Stimulated activated CD4-positive, alpha-beta T cell treated with anti-CD3 and anti-CD28 coated beads, Interleukin-15, amount 100 ng/mL, for 24 hours (primary cell): ENCODE data around the gene CLTC.

Experiments used
- DNase-seq: peaks from one replicate; pipeline ENCODE4 v3.0.0-alpha.2; 2020

The CLTC gene

DNA sequence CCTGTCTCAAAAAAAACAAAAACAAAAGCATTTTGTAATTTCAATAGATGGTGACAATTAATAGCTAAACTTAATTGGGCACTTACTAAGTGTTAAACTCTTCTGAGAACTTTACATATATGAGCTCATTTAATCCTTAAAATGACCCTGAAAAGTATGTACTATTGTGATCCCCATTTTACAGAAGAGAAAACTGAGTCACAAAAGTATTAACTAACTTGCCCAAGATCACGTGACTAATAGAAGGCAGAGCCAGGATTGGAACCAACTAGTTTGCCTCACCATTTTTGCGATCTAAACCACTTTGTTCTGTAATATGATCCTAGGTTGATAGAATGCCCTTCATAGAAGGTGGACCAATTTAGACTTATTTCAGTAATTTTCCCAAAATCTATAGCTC is 114.0 kb downstream of the CLTC start:
- no peak for DNase-seq

GRCh38 chr17:59734226-59734625 is 114.5 kb downstream of the CLTC start:
- no peak for DNase-seq

GRCh38 chr17:59737324-59737723 is 117.6 kb downstream of the CLTC start:
- no peak for DNase-seq

GRCh38 chr17:59743842-59744241 is 124.1 kb downstream of the CLTC start:
- no peak for DNase-seq

GRCh38 chr17:59745040-59745439 is 125.3 kb downstream of the CLTC start:
- no peak for DNase-seq
